GM21528 (cell line): ENCODE measurements around the gene PDE4D.
A peak's percentile ranks its signal among the peaks of the same experiment; 100 is the strongest.

Source experiments
- ATAC-seq: cut with Tn5 transposase; IDR thresholded peaks from one replicate; pipeline ENCODE4 v1.9.1; 2021; ENCODE audit warnings: mild to moderate bottlenecking, moderate library complexity; ENCODE audit not compliant: unreplicated experiment, low FRiP score

Gene PDE4D

GRCh38 chr5:59840200-59840601 is 53.3 kb downstream of the PDE4D start:
- ATAC-seq = no peak

GRCh38 chr5:59838989-59839388 is 54.5 kb downstream of the PDE4D start:
- no peak for ATAC-seq

GRCh38 chr5:59838067-59838466 is 55.5 kb downstream of the PDE4D start:
- ATAC-seq = no peak

GRCh38 chr5:59837071-59837470 is 56.5 kb downstream of the PDE4D start:
- no peak for ATAC-seq

GRCh38 chr5:59835800-59836199 is 57.7 kb downstream of the PDE4D start:
- ATAC-seq = no peak

- ATAC-seq = no peak
Observed at GRCh38 chr5:59833448-59833847, 60.1 kb downstream of the PDE4D start.

GRCh38 chr5:59832577-59833301 is 60.8 kb downstream of the PDE4D start:
- no peak for ATAC-seq

- ATAC-seq = no peak
Observed at GRCh38 chr5:59831326-59832010, 62.1 kb downstream of the PDE4D start.

GRCh38 chr5:59830536-59831200 is 62.9 kb downstream of the PDE4D start:
- no peak for ATAC-seq

GRCh38 chr5:59829922-59830321 is 63.6 kb downstream of the PDE4D start:
- no peak for ATAC-seq

- no peak for ATAC-seq
Observed at GRCh38 chr5:59829386-59829785, 64.1 kb downstream of the PDE4D start.

GRCh38 chr5:59828623-59829022 is 64.9 kb downstream of the PDE4D start:
- no peak for ATAC-seq

GRCh38 chr5:59826996-59827395 is 66.5 kb downstream of the PDE4D start:
- no peak for ATAC-seq

GRCh38 chr5:59823420-59823819 is 70.1 kb downstream of the PDE4D start:
- no peak for ATAC-seq

- no peak for ATAC-seq
Observed at GRCh38 chr5:59819806-59820205, 73.7 kb downstream of the PDE4D start.

GRCh38 chr5:59817536-59817935 is 76.0 kb downstream of the PDE4D start:
- ATAC-seq = no peak

GRCh38 chr5:59816654-59817300 is 76.7 kb downstream of the PDE4D start:
- no peak for ATAC-seq

- ATAC-seq = no peak
Observed at GRCh38 chr5:59814537-59814872, 79.0 kb downstream of the PDE4D start.

GRCh38 chr5:59813761-59814536 is 79.6 kb downstream of the PDE4D start:
- ATAC-seq = peak; percentile 69

- ATAC-seq = peak; percentile 63
Observed at GRCh38 chr5:59810041-59810440, 83.5 kb downstream of the PDE4D start.
